WTC11 (cell line): ENCODE data around the gene ZNF80. TPM values are rescaled to one million over a fixed set of nuclear protein-coding genes. Genes with fewer than 3 reads are reported as not detected.

Experiments
- ATAC-seq: fragments of 200-7000 bp; cut with Tn5 transposase; 2 replicates; pipeline ENCODE4 v1.10.0; 2021; ENCODE audit warnings: mild to moderate bottlenecking, moderate library complexity
- CTCF ChIA-PET: fragments of 300-600 bp; sonication (Branson Sonifier 250); formaldehyde crosslinking; loops from one replicate; lab custom pipeline; 2021; ENCODE audit warnings: antibody characterized with exemption; lab: Charles Lee
- POLR2A ChIA-PET: fragments of 350-600 bp; sonication (Branson Sonifier 250); formaldehyde crosslinking; loops from one replicate; lab custom pipeline; 2021; ENCODE audit warnings: antibody characterized with exemption; lab: Charles Lee
- DNase-seq: peaks from one replicate; pipeline ENCODE4 v3.0.0; 2021; ENCODE audit warnings: low spot score
- H3K27ac Mint-ChIP-seq: 2 replicates; pipeline ENCODE4 v1.8.0; 2021; ENCODE audit warnings: mixed read lengths
- H3K27me3 Mint-ChIP-seq: 2 replicates; pipeline ENCODE4 v1.8.0; 2021; ENCODE audit warnings: low read depth, mild to moderate bottlenecking, moderate library complexity, mixed read lengths
- H3K36me3 Mint-ChIP-seq: 2 replicates; pipeline ENCODE4 v1.8.0; 2021; ENCODE audit warnings: mixed read lengths
- H3K4me1 Mint-ChIP-seq: 2 replicates; pipeline ENCODE4 v1.8.0; 2022; ENCODE audit warnings: mixed read lengths
- H3K4me3 Mint-ChIP-seq: 2 replicates; pipeline ENCODE4 v1.8.0; 2021; ENCODE audit warnings: mild to moderate bottlenecking, moderate library complexity, mixed read lengths
- H3K9me3 Mint-ChIP-seq: 2 replicates; pipeline ENCODE4 v1.8.0; 2021; ENCODE audit warnings: mixed read lengths
- AR ChIP-seq: fragments of 250-450 bp; sonication (Bioruptor Pico); IDR thresholded peaks from 2 replicates; pipeline ENCODE4 v1.9.0; 2021; ENCODE audit warnings: mild to moderate bottlenecking
- ARID4B ChIP-seq: sonication (generic); formaldehyde crosslinking; IDR thresholded peaks from 2 replicates; pipeline ENCODE4 v1.8.0; 2023; ENCODE audit warnings: missing genetic modification reagents, mild to moderate bottlenecking, borderline replicate concordance
- ATF3 ChIP-seq: sonication (generic); formaldehyde crosslinking; conservative IDR thresholded peaks from 2 replicates; pipeline ENCODE4 v1.8.1; 2022; ENCODE audit warnings: mild to moderate bottlenecking, missing genetic modification reagents
- CREB1 ChIP-seq: sonication (generic); formaldehyde crosslinking; IDR thresholded peaks from 2 replicates; pipeline ENCODE4 v1.8.0; 2023; ENCODE audit warnings: mild to moderate bottlenecking, missing genetic modification reagents
- CTCF ChIP-seq: fragments of 200-600 bp; IDR thresholded peaks from 2 replicates; pipeline ENCODE4 v1.8.0; 2022; ENCODE audit warnings: antibody characterized with exemption
- ELF4 ChIP-seq: sonication (generic); formaldehyde crosslinking; IDR thresholded peaks from 2 replicates; pipeline ENCODE4 v1.8.1; 2022; ENCODE audit warnings: low read depth, mild to moderate bottlenecking, moderate library complexity, missing genetic modification reagents
- FOXP4 ChIP-seq: sonication (generic); formaldehyde crosslinking; IDR thresholded peaks from 2 replicates; pipeline ENCODE4 v1.8.0; 2022; ENCODE audit warnings: mild to moderate bottlenecking, missing genetic modification reagents
- MAX ChIP-seq: sonication (generic); formaldehyde crosslinking; IDR thresholded peaks from 2 replicates; pipeline ENCODE4 v1.8.0; 2022; ENCODE audit warnings: mild to moderate bottlenecking, missing genetic modification reagents
- MXD4 ChIP-seq: fragments of 250-450 bp; sonication (Bioruptor Pico); IDR thresholded peaks from 2 replicates; pipeline ENCODE4 v1.8.0; 2021; ENCODE audit warnings: mild to moderate bottlenecking, moderate library complexity, borderline replicate concordance
- MYBL2 ChIP-seq: sonication (generic); formaldehyde crosslinking; IDR thresholded peaks from 2 replicates; pipeline ENCODE4 v1.8.1; 2023; ENCODE audit warnings: mild to moderate bottlenecking, moderate library complexity, missing genetic modification reagents
- NR1H2 ChIP-seq: sonication (generic); formaldehyde crosslinking; IDR thresholded peaks from 2 replicates; pipeline ENCODE4 v1.9.0; 2021; ENCODE audit warnings: mild to moderate bottlenecking, moderate library complexity, missing genetic modification reagents
- NR2C2 ChIP-seq: sonication (generic); formaldehyde crosslinking; IDR thresholded peaks from 2 replicates; pipeline ENCODE4 v1.8.0; 2022; ENCODE audit warnings: mild to moderate bottlenecking, missing genetic modification reagents
- RORB ChIP-seq: fragments of 250-450 bp; sonication (Bioruptor Pico); IDR thresholded peaks from 2 replicates; pipeline ENCODE4 v1.9.0; 2021; ENCODE audit warnings: mild to moderate bottlenecking
- SMAD4 ChIP-seq: sonication (generic); formaldehyde crosslinking; IDR thresholded peaks from 2 replicates; pipeline ENCODE4 v1.8.0; 2022; ENCODE audit warnings: mild to moderate bottlenecking, missing genetic modification reagents
- USF2 ChIP-seq: sonication (generic); formaldehyde crosslinking; IDR thresholded peaks from 2 replicates; pipeline ENCODE4 v1.8.1; 2023; ENCODE audit warnings: mild to moderate bottlenecking, missing genetic modification reagents, moderate library complexity
- ZBTB43 ChIP-seq: sonication (generic); formaldehyde crosslinking; IDR thresholded peaks from 2 replicates; pipeline ENCODE4 v1.8.1; 2023; ENCODE audit warnings: mild to moderate bottlenecking, missing genetic modification reagents
- ZNF138 ChIP-seq: sonication (generic); formaldehyde crosslinking; conservative IDR thresholded peaks from 2 replicates; pipeline ENCODE4 v1.8.1; 2022; ENCODE audit warnings: mild to moderate bottlenecking, moderate library complexity, missing genetic modification reagents
- ZNF416 ChIP-seq: fragments of 250-450 bp; sonication (Bioruptor Pico); IDR thresholded peaks from 2 replicates; pipeline ENCODE4 v1.9.0; 2021; ENCODE audit warnings: mild to moderate bottlenecking, inconsistent platforms
- ZNF423 ChIP-seq: fragments of 250-450 bp; sonication (Bioruptor Pico); IDR thresholded peaks from 2 replicates; pipeline ENCODE4 v2.1.2; 2022; ENCODE audit warnings: mild to moderate bottlenecking, moderate library complexity
- ZNF512 ChIP-seq: sonication (generic); formaldehyde crosslinking; IDR thresholded peaks from 2 replicates; pipeline ENCODE4 v1.8.1; 2022; ENCODE audit warnings: missing genetic modification reagents, borderline replicate concordance
- total RNA-seq: library from RNA; stranded (reverse); gene quantifications from 3 replicates; pipeline ENCODE4 v1.2.3, GENCODE V29; 2021

ZNF80 gene
- total RNA-seq, 1 experiment from 2014 or later, result not detected

- no peak for DNase-seq
Measured at GRCh38 chr3:114212646-114213045, 24.7 kb downstream of the ZNF80 start.

More at GRCh38 chr3:114212646-114213045, 24.7 kb downstream of the ZNF80 start:
- Mint-ChIP-seq H3K9me3 (peaks cover 8% of the 10 kb centered on the region), H3K4me3 (no peak overlapping the region), H3K36me3 (no peaks in the 10 kb centered on the region), H3K27me3 (peaks cover 2% of the 10 kb centered on the region), H3K27ac (no peak overlapping the region), H3K4me1 (no peaks in the 10 kb centered on the region)
- ChIA-PET POLR2A (no interaction called here), CTCF (interaction anchor here (1.3 to 1.9 kb wide), 3 partner anchors 8 to 58 kb away, joined by 3 to 13 read pairs (median 7); partner anchors contain the start of gene DRD3)
- ATAC-seq, result no peak
- TF ChIP-seq NR1H2 (CRISPR knock-in tag), result no peak
- TF ChIP-seq MXD4 (CRISPR knock-in tag), result no peak
- no peak for TF ChIP-seq ZNF416 (CRISPR knock-in tag)
- no peak for TF ChIP-seq ZNF138 (CRISPR knock-in tag)
- no peak for TF ChIP-seq USF2 (CRISPR knock-in tag)
- no peak for TF ChIP-seq ARID4B (CRISPR knock-in tag)
- no peak for TF ChIP-seq ELF4 (CRISPR knock-in tag)
- TF ChIP-seq SMAD4 (CRISPR knock-in tag), result no peak
- TF ChIP-seq CTCF, result no peak
- no peak for TF ChIP-seq ZNF512 (CRISPR knock-in tag)
- no peak for TF ChIP-seq AR (CRISPR knock-in tag)
- no peak for TF ChIP-seq ZBTB43
- TF ChIP-seq NR2C2 (CRISPR knock-in tag), result no peak
- no peak for TF ChIP-seq ZNF423 (CRISPR knock-in tag)
- TF ChIP-seq CREB1 (CRISPR knock-in tag), result no peak
- no peak for TF ChIP-seq FOXP4
- TF ChIP-seq MAX, result no peak
- no peak for TF ChIP-seq RORB (CRISPR knock-in tag)
- TF ChIP-seq ATF3 (CRISPR knock-in tag), result no peak
- TF ChIP-seq MYBL2 (CRISPR knock-in tag), result no peak
